GM12875 (cell line): ENCODE data around the gene BRSK2.

Source experiments
- H3K4me3 ChIP-seq: one replicate; pipeline ENCODE4 v1.5.1; 2011; ENCODE audit warnings: low read depth, low read length, control low read depth
- TF ChIP-seq, protein P1 (sequence below): IDR thresholded peaks from 2 replicates; pipeline ENCODE4 v1.5.1; 2011; ENCODE audit warnings: low read depth, mild to moderate bottlenecking, control low read depth, inconsistent platforms, low read length, moderate library complexity, borderline replicate concordance; ENCODE audit not compliant: insufficient read depth

BRSK2 gene

DNA sequence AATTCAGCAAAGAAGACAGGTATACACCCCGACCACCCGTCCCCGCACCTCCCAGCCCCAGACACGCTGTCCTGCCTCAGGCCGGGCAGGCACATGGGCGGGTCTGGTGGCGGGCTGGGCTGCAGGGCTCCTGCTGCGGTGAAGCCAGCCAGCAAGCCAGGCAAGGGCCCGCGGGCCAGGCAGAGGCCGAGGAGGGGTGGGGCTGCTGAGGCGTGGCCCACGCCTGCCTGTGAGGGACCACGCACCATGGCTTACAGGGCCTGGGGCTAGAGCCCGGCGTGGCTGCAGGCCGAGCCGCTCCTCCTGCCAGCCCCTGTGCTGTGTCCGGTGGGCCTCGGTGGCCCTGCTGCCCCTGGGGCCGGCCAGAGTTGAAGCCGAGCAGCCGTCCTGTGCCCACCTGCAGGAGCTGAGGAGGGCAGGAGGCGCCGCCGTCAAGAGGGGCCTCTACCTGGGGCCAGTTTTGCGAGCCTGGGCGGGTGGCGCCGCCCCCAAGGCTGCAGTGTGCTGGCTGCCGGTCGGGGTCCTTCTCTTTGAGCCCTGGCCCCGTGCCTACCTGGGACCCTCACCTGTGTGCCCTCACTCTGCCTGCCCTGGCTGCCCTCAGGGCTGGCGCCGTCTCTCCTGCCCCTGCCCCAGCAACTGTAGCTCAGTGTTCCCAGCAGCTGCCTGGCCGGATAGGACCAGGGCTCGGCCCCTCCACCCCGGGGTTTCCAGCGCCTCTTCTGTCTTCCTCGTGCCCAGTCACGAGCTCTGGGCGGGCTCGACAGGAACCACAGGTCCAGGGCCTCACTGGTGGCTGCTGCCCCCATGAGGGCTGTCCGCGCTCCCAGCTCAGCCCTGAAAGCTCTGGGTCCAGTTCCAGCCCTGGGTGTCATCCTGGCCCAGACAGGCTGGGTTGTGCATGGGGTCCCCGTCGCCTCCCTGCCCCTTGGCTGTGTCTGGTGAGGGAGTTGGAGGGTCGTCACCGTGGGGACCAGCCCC lies 58.4 kb downstream of the BRSK2 start:
- H3K4me3 ChIP-seq: no peak overlapping the region
- TF ChIP-seq, protein P1, sequence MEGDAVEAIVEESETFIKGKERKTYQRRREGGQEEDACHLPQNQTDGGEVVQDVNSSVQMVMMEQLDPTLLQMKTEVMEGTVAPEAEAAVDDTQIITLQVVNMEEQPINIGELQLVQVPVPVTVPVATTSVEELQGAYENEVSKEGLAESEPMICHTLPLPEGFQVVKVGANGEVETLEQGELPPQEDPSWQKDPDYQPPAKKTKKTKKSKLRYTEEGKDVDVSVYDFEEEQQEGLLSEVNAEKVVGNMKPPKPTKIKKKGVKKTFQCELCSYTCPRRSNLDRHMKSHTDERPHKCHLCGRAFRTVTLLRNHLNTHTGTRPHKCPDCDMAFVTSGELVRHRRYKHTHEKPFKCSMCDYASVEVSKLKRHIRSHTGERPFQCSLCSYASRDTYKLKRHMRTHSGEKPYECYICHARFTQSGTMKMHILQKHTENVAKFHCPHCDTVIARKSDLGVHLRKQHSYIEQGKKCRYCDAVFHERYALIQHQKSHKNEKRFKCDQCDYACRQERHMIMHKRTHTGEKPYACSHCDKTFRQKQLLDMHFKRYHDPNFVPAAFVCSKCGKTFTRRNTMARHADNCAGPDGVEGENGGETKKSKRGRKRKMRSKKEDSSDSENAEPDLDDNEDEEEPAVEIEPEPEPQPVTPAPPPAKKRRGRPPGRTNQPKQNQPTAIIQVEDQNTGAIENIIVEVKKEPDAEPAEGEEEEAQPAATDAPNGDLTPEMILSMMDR: no peak

DNA sequence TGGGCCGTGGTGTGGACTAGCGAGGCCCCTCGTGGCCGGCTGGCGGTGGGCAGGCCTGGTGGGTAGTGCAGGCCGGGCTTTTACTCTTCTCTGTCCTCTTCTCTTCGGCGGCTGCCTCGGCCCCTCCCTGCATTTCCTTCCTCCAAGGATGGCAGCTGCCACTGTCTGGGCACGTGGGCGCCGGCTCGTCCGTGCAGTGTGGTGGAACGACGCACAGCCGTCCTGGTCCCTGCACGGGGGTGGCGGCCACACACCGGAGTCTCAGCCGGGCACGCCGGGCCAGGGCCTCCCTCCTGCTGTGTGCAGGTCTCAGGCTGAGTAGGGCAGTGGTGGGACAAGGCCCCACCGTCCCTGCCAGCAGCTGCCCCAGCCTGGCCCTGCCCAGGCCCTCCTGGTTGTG lies 59.1 kb downstream of the BRSK2 start:
- no peak overlapping the region for H3K4me3 ChIP-seq
- TF ChIP-seq, protein P1: no peak

DNA sequence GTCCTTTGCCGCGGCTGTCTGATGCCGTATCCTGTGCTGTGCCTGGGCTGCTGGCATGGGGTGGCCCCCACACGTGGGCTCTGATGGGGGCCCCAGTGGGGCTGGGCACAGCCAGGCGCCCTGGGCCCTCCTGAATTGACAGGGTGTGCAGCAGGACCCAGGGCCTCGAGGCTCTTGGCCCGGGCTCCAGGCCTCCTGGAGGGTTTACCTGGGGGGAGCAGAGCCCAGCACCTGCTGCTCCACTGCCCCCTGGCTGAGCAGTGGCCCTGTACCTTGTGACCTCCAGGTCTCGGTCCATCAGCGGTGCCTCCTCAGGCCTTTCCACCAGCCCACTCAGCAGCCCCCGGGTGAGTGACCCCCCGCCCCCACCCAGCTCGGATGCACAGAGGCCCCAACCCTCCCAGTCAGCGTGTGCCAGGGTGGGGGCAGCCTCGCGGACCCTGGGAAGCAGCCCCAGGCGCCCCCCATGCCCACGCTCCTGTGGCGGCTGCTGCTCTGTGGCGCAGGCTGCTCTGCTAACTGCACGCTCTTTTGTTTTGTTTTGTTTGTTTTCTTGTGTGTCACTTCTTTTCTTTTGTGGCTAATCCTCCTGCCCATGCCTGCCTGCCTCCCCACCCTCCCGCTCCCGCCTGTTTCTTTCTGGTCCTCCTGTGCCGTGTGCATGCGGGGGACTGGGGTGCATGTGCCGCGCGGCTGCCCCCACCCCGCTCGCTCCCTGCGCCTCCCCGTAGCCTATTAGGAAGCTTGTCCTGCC lies 59.9 kb downstream of the BRSK2 start:
- TF ChIP-seq, protein P1: no peak
- H3K4me3 ChIP-seq: no peak overlapping the region

DNA sequence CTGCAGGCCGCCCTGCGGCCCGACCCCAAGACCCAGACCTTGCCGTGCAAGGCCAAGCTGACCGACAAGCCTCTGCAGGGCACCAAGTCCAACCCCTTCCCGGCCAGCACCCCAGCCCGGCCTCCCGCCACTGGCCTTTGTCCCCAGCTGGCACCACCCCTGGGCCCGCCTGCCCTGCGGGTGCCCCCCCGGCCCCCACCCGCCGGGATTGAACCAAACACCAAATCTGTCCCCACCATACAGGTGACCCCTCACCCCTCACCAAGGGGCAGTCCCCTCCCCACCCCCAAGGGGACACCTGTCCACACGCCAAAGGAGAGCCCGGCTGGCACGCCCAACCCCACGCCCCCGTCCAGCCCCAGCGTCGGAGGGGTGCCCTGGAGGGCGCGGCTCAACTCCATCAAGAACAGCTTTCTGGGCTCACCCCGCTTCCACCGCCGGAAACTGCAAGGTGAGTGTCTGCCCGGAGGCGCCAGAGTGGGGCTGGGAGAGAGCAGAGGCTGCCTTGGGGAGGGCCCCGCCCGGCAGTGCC lies 60.7 kb downstream of the BRSK2 start:
- TF ChIP-seq, protein P1: no peak
- H3K4me3 ChIP-seq: no peak overlapping the region

DNA sequence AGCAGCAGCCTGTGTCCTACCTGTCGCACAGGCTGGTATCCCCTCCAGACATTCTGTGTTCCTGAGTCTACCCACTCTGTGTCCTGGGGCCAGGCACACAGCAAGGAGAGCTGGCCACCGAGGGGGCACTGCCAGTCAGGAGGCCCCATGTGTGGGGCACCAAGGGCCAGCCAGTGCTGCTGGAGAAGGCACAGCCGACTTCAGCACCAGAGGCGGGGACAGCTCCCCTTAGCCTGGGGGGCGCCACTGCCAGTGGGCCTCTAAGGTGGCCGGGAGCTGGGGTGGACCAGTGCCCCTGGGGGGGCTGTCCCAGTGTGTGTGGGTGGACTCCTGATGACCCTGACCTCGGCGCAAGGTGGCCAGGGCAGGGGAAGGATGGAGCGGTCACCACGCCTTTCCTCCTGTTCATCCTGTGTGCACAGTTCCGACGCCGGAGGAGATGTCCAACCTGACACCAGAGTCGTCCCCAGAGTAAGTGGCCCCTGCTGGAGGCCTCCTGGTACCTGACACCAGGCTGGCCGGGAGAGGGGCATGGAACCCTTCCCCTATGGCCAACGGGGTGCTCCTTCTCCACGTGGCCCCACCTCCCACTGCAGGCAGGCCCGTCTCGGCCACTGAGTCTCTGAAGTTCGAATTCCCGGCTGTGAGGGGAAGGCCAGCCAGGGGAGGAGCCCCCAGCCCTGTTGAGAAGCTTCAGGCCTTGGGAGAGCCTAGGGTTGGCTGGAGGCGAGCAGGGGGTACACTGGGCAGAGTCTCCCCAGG lies 61.4 kb downstream of the BRSK2 start:
- TF ChIP-seq, protein P1: no peak
- H3K4me3 ChIP-seq: no peak overlapping the region

DNA sequence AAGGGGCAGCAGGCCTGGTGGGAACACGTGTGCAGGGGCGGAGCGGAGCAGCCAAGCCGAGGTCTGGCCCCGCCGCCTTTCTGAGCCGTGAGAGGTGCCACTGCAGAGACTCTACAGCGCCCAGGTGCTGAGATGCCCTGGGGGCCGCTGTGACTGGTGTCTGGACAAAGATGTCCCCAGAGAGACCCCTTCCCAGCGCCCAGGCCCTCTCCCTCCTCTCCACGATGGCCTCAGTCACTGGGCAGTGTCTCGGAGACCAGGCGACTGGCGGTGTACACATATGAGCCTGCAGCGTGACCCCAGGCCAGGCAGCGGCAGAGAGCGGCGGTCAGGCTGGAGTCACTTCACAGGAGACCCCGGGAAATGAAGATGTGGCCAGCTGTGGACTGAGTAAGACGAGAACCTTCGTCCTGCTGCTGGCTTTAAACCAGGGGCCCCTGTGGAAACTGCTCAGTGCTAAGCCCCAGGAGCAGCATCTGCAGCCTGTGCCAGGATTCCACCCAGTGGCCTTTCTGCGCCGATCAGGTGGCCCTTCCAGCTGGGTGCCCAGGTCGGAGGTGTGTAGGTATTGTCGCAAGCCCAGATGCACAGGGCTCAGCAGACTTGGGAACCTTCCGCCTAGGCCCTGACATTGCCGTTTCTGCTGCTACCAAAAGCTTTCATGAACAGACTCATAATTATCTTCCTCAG lies 62.2 kb downstream of the BRSK2 start:
- H3K4me3 ChIP-seq: no peak overlapping the region
- TF ChIP-seq, protein P1: no peak
